Peyer's patch (tissue), 4 donors: ENCODE data around the gene CA7.

Experiments
- CTCF ChIP-seq, 6 experiments: fragments of 450-650 bp in 4 of 6; fragments of 200-600 bp in 2 of 6; sonication (generic) in 1 of 6; IDR thresholded peaks; one replicate each; pipeline ENCODE4 v1.5.1; 2017 to 2019; ENCODE audit warnings: antibody characterized with exemption in 6 of 6, mild to moderate bottlenecking in 3 of 6, moderate library complexity in 1 of 6
- POLR2A ChIP-seq, 2 donors: fragments of 450-650 bp; IDR thresholded peaks; one replicate each; pipeline ENCODE4 v1.5.1; 2017; ENCODE audit warnings: antibody characterized with exemption in 2 of 2, mild to moderate bottlenecking in 2 of 2, moderate library complexity in 2 of 2

- TF ChIP-seq CTCF (IDR thresholded peaks at IDR 0.05) (no peak), POLR2A (IDR thresholded peaks at IDR 0.05) (no peak)
Measured at GRCh38 chr16:66846266-66846665, 2.1 kb downstream of the CA7 start.
